ENCODE data around the gene F5. TPM values are rescaled to one million over a fixed set of nuclear protein-coding genes. Genes with fewer than 3 reads are reported as not detected.

Gene F5
- 10 to 100 TPM in 2 of 7 donors, 1 to 10 TPM in 5; 5.1 to 34.5 (median 7.7) TPM for total RNA-seq
- polyA plus RNA-seq: 1 to 10 TPM; 1.7 to 2.3 (median 2.3) TPM
- long read RNA-seq, donor 1: 0 reads
- long read RNA-seq, donor 2: 0 reads

DNA sequence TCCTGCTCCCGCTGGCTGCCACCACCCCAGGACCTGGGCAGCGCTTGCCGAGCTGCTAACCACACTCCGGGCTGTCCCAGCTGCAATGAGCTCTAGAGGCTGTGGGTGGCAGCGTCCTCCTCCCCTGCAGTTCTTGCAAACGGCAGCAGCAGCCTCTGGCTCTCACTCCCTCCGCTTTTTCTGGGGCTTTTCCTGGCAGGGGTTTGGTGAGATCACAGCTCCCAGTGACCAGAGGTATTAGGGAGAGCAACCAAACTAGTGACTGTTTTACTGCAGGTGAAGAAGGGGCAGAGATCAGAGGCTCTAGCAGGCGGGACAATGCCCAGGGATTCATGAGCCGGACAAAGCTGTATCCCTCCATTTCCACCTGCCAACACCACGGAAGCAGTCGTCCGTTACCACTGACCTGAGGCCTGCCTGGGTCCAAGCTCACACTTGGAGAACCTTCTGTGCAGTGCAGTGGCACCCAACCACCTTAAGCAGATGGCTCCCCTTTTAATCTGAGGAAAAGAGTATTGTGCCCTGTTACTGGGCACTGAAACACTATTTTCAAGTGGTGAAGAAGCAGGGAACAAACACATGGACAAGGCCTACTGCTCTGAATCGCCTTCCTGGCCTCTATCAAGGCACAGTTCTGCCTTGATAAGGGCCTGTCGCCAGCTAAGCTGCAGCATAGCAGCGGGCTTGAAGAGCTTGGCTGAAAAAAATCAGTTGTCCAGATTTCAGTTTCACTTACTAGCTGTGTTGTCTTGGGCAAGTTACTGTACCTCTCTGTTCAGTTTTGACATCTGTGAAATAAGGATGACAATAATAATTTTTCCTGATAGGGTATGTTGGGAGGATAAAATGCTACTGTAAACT is at the start of gene F5:
F5 (minus strand) TSS at position 87 of the 861 bp plus-strand sequence. CDS start 95 bp downstream, outside the sequence.
- intact Hi-C loops (cut with DNase I; ENCODE audit: low total_unique reads): no loop called here
- peaks cover 0 to 44% (median 10%) of the 10 kb centered on the region in 7 donors for H3K27me3 ChIP-seq (replicated peaks in 1 of 7)
- peak within 1 kb of the TSS in 5 of 8 donors; percentile 16 to 57 (median 18) for H3K4me3 ChIP-seq

GRCh38 chr1:169634877-169635276 is 48.6 kb upstream of the F5 start:
- intact Hi-C loops (cut with DNase I; ENCODE audit: low total_unique reads): no loop called here
- Histone ChIP-seq H3K36me3 (no peaks in the 10 kb centered on the region), H3K27me3 (replicated peaks in 1 of 7) (no peaks in the 10 kb centered on the region), H3K4me1 (no peaks in the 10 kb centered on the region), H3K9me3 (peaks cover 0 to 48% (median 40%) of the 10 kb centered on the region in 8 donors), H3K4me3 (no peak overlapping the region), H3K27ac (no peak overlapping the region)
- no peak for DNase-seq
- 78 to 86% (median 83%) methylated on average over 1 of the region's 1 CpG for WGBS, 5 donors
- TF ChIP-seq POLR2AphosphoS5 (IDR thresholded peaks at IDR 0.05) (no peak), POLR2A (IDR thresholded peaks at IDR 0.05) (no peak)
- TF ChIP-seq, protein P1, sequence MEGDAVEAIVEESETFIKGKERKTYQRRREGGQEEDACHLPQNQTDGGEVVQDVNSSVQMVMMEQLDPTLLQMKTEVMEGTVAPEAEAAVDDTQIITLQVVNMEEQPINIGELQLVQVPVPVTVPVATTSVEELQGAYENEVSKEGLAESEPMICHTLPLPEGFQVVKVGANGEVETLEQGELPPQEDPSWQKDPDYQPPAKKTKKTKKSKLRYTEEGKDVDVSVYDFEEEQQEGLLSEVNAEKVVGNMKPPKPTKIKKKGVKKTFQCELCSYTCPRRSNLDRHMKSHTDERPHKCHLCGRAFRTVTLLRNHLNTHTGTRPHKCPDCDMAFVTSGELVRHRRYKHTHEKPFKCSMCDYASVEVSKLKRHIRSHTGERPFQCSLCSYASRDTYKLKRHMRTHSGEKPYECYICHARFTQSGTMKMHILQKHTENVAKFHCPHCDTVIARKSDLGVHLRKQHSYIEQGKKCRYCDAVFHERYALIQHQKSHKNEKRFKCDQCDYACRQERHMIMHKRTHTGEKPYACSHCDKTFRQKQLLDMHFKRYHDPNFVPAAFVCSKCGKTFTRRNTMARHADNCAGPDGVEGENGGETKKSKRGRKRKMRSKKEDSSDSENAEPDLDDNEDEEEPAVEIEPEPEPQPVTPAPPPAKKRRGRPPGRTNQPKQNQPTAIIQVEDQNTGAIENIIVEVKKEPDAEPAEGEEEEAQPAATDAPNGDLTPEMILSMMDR (IDR thresholded peaks at IDR 0.05 in 8 of 11, conservative IDR thresholded peaks at IDR 0.05 in 3 of 11): no peak

More for the DNA sequence above, at the start of gene F5:
- Histone ChIP-seq H3K27ac (peak within 1 kb of the TSS in 5 of 8 donors; percentile 9 to 84 (median 51)), H3K36me3 (no peaks in the 10 kb centered on the region), H3K4me1 (peaks cover 0 to 28% (median 5%) of the 10 kb centered on the region in 6 donors), H3K9me3 (no peaks in the 10 kb centered on the region)
- TF ChIP-seq POLR2AphosphoS5 (IDR thresholded peaks at IDR 0.05): peak; percentile 31 to 74 (median 46)
- no peak for TF ChIP-seq POLR2A (IDR thresholded peaks at IDR 0.05)
- TF ChIP-seq, protein P1 (IDR thresholded peaks at IDR 0.05 in 8 of 11, conservative IDR thresholded peaks at IDR 0.05 in 3 of 11): peak in 10 of 11 experiments; percentile 12 to 64 (median 50)
- DNase-seq: peak; percentile 93
- 33 to 44% (median 37%) methylated on average over 14 to 15 of the region's 15 CpGs for WGBS, 5 donors

- intact Hi-C loops (cut with DNase I; ENCODE audit: low total_unique reads): no loop called here
These were observed 47.9 kb upstream of the F5 start for GRCh38 chr1:169634145-169634544.

More at GRCh38 chr1:169634145-169634544, 47.9 kb upstream of the F5 start:
- TF ChIP-seq, protein P1 (IDR thresholded peaks at IDR 0.05 in 8 of 11, conservative IDR thresholded peaks at IDR 0.05 in 3 of 11): no peak
- no peak for TF ChIP-seq POLR2A (IDR thresholded peaks at IDR 0.05)
- TF ChIP-seq POLR2AphosphoS5 (IDR thresholded peaks at IDR 0.05): no peak
- H3K27me3 ChIP-seq (replicated peaks in 1 of 7): no peaks in the 10 kb centered on the region
- no peak for DNase-seq
- H3K4me3 ChIP-seq: no peak overlapping the region
- H3K4me1 ChIP-seq: no peaks in the 10 kb centered on the region
- no peaks in the 10 kb centered on the region for H3K36me3 ChIP-seq
- WGBS, 5 donors: 86 to 93% (median 92%) methylated on average over 1 of the region's 1 CpG
- no peak overlapping the region for H3K27ac ChIP-seq
- H3K9me3 ChIP-seq: peaks cover 0 to 48% (median 40%) of the 10 kb centered on the region in 8 donors

Data from spleen (tissue), 13 donors.